IPS DF 19.7 (cell line): ENCODE results near the gene DEFB115.
"Not testable (repeated sequence)": the region's sequence is repeated elsewhere in the genome, so short reads cannot be mapped to it uniquely, and the experiment has no call there.

Experiments used
- DNase-seq: peaks from one replicate; pipeline ENCODE4 v3.0.0-alpha.2; 2013; ENCODE audit warnings: low read depth, low spot score

The DEFB115 gene

DNA sequence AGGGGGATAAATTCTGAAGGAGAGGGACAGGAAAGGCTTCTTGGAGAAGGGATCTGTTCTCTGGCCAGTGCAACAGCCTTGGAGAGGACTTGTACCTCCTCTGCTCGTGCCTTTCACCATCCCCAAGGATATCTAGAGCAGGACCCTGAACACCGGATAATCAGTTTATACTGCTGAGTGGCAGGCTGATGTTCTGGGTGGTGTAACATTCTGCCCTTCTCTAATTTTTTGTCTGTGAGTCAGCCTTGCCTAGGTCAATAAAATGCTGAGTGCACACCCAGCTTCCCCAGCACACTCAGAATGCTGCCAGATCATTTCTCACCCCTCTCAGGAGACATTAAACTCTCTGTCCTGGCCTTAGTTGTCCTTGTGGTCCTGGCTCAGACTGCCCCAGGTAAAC, at the start of gene DEFB115:
DEFB115 (plus strand) TSS at position 301 of the 400 bp plus-strand sequence; CDS start at position 301, 0 bp downstream.
- DNase-seq, result no peak

GRCh38 chr20:31236953-31237352, 20.5 kb upstream of the DEFB115 start:
- no peak for DNase-seq

GRCh38 chr20:31237763-31238162, 19.7 kb upstream of the DEFB115 start:
- DNase-seq, result no peak

DNA sequence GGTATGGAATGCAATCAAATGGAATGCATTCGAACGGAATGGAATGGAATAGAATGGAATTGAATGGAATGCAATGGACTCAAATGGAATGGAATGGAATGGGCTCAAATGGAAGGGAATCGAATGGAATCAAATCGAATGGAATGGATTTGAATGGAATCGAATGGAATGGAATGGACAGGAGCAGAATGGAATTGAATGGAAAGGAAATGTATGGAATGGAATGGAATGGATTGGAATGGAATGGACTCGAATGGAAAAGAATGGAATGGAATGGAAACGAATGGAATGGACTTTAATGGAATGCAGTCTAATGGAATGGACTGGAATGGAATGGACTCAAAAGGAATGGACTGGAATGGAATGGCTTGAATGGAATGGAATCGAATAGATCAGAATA, 18.3 kb upstream of the DEFB115 start:
- no peak for DNase-seq

- no peak for DNase-seq
Observed at GRCh38 chr20:31256959-31257358, 505 bp upstream of the DEFB115 start.

DNA sequence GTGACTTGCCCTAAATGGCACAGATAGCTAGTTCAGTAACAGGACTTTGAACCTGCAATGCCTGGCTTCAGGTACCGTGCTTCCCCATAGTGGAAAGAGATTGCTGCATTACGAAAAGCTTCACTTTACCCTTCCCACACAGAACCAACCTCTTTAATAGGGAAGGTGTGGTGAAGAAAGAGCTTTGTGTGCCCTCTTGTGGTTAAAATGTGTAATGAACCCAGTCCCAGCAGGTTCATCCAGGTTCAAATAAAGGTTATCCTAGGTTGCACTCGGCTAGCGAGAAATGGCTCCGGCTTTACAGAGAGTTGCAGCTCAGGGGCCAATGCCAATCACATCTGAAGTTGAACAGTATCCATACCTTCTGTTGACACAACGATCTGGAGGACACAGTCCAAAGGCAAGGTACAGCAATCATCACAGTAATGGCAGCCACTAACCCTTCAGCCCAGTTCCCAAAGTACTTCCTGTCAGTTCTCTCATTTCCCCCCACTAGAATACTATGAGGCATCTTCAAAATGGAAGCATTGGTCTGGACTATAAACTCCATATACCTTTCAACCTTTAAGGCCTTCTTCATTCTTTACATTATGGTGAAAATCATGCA, 3.0 kb downstream of the DEFB115 start:
- DNase-seq, result no peak

- no peak for DNase-seq
Observed at GRCh38 chr20:31274441-31274840, 17.0 kb downstream of the DEFB115 start.

- DNase-seq, result no peak
Observed at GRCh38 chr20:31278178-31278577, 20.7 kb downstream of the DEFB115 start.

- not testable (repeated sequence) for DNase-seq
Observed at GRCh38 chr20:31284964-31285363, 27.5 kb downstream of the DEFB115 start.

DNA sequence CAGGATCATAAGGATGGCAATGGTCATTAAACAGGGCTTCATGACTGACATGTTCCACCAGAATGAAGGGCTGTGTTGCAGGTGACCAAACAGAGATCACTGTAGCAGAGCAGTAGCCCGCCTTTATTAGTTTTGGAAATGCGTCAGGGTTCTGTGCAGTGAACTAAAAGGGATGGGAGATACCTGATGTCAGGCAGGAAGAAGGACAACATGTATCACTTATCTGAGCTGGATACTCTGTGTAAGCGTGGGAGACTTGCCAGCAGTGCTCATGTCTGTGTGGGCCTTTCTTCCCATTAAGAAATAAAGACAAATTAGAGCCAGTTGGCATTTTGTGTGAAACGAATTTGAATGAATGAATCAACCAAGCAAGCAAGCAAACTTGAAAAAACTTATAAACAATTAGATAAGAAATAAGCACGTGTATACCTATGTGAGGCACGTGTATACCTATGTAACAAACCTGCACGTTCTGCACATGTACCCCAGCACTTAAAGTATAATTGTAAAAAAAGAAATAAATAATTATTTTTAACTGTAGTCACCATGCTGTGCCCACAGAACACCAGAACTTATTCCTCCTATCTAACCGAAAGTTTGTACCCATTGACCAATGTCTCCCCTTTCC, 51.2 kb downstream of the DEFB115 start, which contains the start of gene DEFB116:
DEFB116 (minus strand) TSS at position 51 of the 628 bp plus-strand sequence; CDS start at position 51, 0 bp downstream.
- DNase-seq, result no peak
